Urinary bladder (tissue), 4 donors: ENCODE data around the gene NAMPT. TPM values are rescaled to one million over a fixed set of nuclear protein-coding genes. Genes with fewer than 3 reads are reported as not detected.
"Not testable (repeated sequence)": the region's sequence is repeated elsewhere in the genome, so short reads cannot be mapped to it uniquely, and the experiment has no call there.

ENCODE experiments used
- DNase-seq: peaks from one replicate; pipeline ENCODE4 v3.0.0-alpha.2; 2015; ENCODE audit errors: extremely low spot score
- H3K27ac ChIP-seq: one replicate; pipeline ENCODE4 v1.5.1; 2013; ENCODE audit warnings: low read depth, mild to moderate bottlenecking, moderate library complexity
- H3K36me3 ChIP-seq: one replicate; pipeline ENCODE4 v1.6.1; 2013; ENCODE audit warnings: mild to moderate bottlenecking, moderate library complexity; ENCODE audit not compliant: insufficient read depth
- H3K4me1 ChIP-seq: one replicate; pipeline ENCODE4 v1.6.1; 2013; ENCODE audit warnings: mild to moderate bottlenecking, moderate library complexity; ENCODE audit not compliant: insufficient read depth
- H3K4me3 ChIP-seq: one replicate; pipeline ENCODE4 v1.5.1; 2013; ENCODE audit warnings: low read depth, low read length
- WGBS: extraction: QIAGEN DNeasy Blood & Tissue Kit; methylation state at CpG from one replicate; pipeline ENCODE4 v1.1.7; 2013; 5-methylcytosine and 5-hydroxymethylcytosine counted together
- polyA plus RNA-seq: library from polyadenylated mRNA; stranded (reverse); fragments of 200-250 nt; gene quantifications from one replicate; pipeline ENCODE4 v1.2.3, GENCODE V29; 2013
- total RNA-seq: library from RNA; depleted of rRNA; stranded (reverse); fragments of >200 nt; gene quantifications from one replicate; pipeline ENCODE4 v1.2.3, GENCODE V29; 2014
- donor health status: healthy with polysubstance abuse.
- donor health status: healthy.

The NAMPT gene
- total RNA-seq (120 TPM), polyA plus RNA-seq (133 TPM)

- no peak for DNase-seq
- Histone ChIP-seq H3K36me3 (no peaks in the 10 kb centered on the region), H3K27ac (peak within 1 kb of the TSS; percentile 96), H3K4me3 (peak within 1 kb of the TSS; percentile 93), H3K4me1 (no peaks in the 10 kb centered on the region)
- WGBS: under 1% methylated on average over 32 of the region's 32 CpGs
These were observed at the start of gene NAMPT for GRCh38 chr7:106284714-106285050. TSS of gene NAMPT (minus strand) at chr7:106284983. CDS start at chr7:106284884, 99 bp downstream.

DNA sequence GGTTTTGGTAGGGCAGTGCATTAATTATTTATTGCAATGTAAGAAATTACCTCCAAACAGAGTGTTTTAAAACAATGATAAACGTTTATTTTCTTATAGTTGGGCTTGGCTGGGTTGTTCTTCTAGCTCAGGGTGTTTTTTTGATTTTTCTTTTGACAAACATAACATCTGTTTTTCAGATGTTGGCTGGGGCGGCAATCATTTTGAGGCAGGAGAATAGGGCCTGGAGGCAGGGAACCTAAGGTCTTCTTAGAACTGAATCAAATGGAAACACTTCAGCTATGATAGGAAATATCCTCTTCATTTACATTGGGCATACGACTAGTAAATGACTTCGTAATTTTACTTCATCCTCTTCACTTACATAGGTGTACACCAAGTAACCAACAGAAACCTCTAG is 47.4 kb upstream of the NAMPT start:
- DNase-seq: no peak
- Histone ChIP-seq H3K4me3 (no peak overlapping the region), H3K27ac (no peak overlapping the region), H3K36me3 (no peaks in the 10 kb centered on the region), H3K4me1 (no peaks in the 10 kb centered on the region)
- WGBS: 70% methylated on average over 4 of the region's 4 CpGs

GRCh38 chr7:106331441-106332175 is 46.8 kb upstream of the NAMPT start:
- Histone ChIP-seq H3K27ac (no peak overlapping the region), H3K36me3 (no peaks in the 10 kb centered on the region), H3K4me3 (no peak overlapping the region), H3K4me1 (no peaks in the 10 kb centered on the region)
- no peak for DNase-seq
- 42% methylated on average over 3 of the region's 3 CpGs for WGBS

- H3K4me3 ChIP-seq: no peak overlapping the region
- no peak overlapping the region for H3K27ac ChIP-seq
- no peaks in the 10 kb centered on the region for H3K36me3 ChIP-seq
- no peak for DNase-seq
- no peaks in the 10 kb centered on the region for H3K4me1 ChIP-seq
These were observed 45.4 kb upstream of the NAMPT start for GRCh38 chr7:106329971-106330733.

DNA sequence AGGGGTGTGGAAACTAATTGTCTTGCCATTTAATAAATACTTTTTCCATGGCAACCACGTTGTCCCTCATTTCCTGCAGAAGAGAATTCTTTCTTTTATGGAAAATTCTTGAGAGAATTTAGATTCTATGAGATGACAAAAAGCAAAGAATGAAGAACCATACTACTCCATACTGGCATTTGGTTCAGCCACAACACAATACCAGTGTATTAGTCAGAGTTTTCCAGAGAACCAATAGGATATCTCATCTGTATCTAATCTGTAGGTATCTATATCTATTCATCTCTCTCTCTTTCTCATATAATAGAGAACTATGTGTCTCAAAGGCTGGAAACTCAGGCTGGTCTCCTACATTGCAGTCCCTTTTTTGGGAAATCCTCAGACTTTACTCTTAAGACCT is 44.6 kb upstream of the NAMPT start:
- Histone ChIP-seq H3K27ac (no peak overlapping the region), H3K4me1 (no peaks in the 10 kb centered on the region)
- WGBS: 12% methylated on average over 1 of the region's 1 CpG

DNA sequence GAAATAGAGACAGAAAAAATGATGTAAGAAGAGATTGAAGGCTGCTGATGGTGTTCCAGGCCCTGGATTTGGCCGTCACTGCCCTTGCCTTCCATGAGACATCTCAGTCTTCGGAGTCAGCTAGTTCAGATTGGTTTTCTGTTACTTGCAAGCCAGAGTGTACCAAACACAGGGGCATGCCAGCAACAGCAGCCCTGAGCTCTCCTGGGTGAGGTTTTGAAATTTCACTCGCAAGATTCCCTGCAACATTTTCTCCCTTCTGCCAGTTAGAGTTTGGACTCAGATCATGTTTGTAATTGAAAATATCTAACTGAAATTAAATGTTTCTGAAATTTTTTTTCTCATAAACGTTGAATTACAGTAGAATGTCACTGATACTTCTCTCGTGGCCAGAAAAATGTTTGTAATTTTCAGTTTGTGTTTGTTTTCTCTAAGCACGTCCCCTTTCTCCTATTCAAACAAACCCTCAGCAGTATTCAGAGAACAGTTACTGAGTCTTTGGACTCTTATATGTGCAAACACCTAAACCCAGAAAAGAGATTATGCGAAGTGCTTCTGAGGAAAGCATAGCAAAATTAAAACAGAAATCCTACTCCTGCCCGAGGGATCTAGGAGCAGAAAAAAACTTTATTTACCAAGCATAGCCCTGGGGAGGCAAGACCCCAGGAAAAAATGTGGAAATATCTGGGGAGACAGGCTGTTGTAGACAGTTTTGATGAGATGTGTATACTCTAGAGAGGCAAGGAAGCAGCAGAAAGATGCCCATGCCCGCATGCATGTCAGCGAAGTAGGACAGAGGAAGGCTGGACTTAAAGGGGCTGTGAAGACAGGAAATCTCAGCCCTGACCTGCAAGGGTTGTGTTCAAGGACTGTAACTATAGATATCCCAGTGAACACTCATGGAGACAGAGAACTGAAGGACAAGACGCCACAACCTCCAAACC is 43.0 kb upstream of the NAMPT start:
- no peak for DNase-seq
- Histone ChIP-seq H3K4me3 (no peak overlapping the region), H3K27ac (no peak overlapping the region), H3K36me3 (no peaks in the 10 kb centered on the region), H3K4me1 (no peaks in the 10 kb centered on the region)
- 83% methylated on average over 11 of the region's 11 CpGs for WGBS

More for the DNA sequence above, 44.6 kb upstream of the NAMPT start:
- Histone ChIP-seq H3K36me3 (no peaks in the 10 kb centered on the region), H3K4me3 (no peak overlapping the region)
- DNase-seq: no peak

- 83% methylated on average over 7 of the region's 7 CpGs for WGBS
- no peaks in the 10 kb centered on the region for H3K4me1 ChIP-seq
- no peak overlapping the region for H3K4me3 ChIP-seq
- H3K27ac ChIP-seq: no peak overlapping the region
- H3K36me3 ChIP-seq: no peaks in the 10 kb centered on the region
- no peak for DNase-seq
These were observed 42.1 kb upstream of the NAMPT start for GRCh38 chr7:106326594-106327537.

DNA sequence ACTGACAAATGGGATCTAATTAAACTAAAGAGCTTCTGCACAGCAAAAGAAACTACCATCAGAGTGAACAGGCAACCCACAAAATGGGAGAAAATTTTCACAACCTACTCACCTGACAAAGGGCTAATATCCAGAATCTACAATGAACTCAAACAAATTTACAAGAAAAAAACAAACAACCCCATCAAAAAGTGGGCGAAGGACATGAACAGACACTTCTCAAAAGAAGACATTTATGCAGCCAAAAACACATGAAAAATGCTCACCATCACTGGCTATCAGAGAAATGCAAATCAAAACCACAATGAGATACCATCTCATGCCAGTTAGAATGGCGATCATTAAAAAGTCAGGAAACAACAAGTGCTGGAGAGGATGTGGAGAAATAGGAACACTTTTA is 39.7 kb upstream of the NAMPT start:
- H3K4me3 ChIP-seq, DNase-seq, H3K27ac ChIP-seq, H3K36me3 ChIP-seq, H3K4me1 ChIP-seq: not testable (repeated sequence)
- 76% methylated on average over 2 of the region's 2 CpGs for WGBS

DNA sequence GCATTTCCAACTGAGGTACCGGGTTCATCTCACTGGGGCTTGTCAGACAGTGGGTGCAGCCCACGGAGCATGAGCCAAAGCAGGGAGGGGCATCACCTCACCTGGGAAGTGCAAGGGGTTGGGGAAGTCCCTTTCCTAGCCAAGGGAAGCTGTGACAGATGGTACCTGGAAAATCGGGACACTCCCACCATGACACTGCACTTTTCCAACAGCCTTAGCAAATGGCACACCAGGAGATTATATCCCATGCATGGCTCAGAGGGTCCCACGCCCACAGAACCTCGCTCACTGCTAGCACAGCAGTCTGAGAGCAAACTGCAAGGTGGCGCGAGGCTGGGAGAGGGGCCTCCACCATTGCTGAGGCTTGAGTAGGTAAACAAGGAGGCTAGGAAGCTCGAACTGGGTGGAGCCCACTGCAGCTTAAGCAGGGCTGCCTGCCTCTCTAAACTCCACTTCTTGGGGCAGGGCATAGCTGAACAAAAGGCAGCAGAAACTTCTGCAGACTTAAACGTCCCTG is 35.5 kb upstream of the NAMPT start:
- not testable (repeated sequence) for DNase-seq, H3K27ac ChIP-seq, H3K36me3 ChIP-seq, H3K4me3 ChIP-seq, H3K4me1 ChIP-seq
- WGBS: 69% methylated on average over 9 of the region's 9 CpGs

- H3K36me3 ChIP-seq: no peaks in the 10 kb centered on the region
- H3K4me1 ChIP-seq: no peaks in the 10 kb centered on the region
- H3K27ac ChIP-seq: no peak overlapping the region
- no peak for DNase-seq
- no peak overlapping the region for H3K4me3 ChIP-seq
- WGBS: 76% methylated on average over 2 of the region's 2 CpGs
These were observed 33.7 kb upstream of the NAMPT start for GRCh38 chr7:106318482-106318881.

DNA sequence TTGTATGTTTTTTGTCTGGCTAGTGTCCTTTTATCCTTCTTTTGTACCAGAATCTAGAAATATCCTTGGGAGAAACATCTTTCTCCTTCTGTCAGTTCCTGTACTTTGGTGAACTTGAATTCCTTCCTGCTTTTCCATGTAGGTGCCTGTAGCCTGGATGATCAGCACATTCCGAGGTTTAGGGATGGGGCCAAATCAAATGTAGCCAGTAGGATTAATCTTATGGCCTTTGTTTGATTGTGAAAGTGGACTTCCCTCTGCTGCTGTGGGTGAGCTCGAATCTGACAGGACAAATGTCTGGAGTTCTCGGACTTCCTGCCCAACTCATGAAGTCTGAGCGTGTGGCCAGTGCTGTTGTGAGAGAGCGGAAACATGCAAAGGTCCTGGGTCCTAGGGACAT is 33.2 kb upstream of the NAMPT start:
- H3K36me3 ChIP-seq: no peaks in the 10 kb centered on the region
- H3K27ac ChIP-seq: no peak overlapping the region
- no peak overlapping the region for H3K4me3 ChIP-seq
- DNase-seq: no peak
- 81% methylated on average over 5 of the region's 5 CpGs for WGBS
- H3K4me1 ChIP-seq: no peaks in the 10 kb centered on the region

DNA sequence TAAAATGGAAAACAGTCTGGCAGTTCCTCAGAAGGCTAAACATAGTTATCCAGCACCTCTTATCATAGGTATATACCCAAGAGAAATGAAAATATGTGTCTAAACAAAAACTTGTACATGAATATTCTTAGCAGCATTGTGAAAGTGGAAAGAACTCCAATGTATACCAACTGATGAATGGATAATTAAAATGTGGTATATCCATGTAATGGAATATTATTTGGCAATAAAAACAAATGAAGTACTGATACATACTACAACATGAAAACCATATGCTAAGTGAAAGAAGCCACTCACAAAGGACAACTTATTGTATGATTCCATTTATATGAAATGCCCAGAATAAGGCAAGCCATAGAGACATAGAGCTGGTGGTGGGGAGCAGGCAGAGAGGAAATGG is 32.2 kb upstream of the NAMPT start:
- H3K27ac ChIP-seq: no peak overlapping the region
- no peak overlapping the region for H3K4me3 ChIP-seq
- no peaks in the 10 kb centered on the region for H3K4me1 ChIP-seq
- no peaks in the 10 kb centered on the region for H3K36me3 ChIP-seq
- no peak for DNase-seq

GRCh38 chr7:106314875-106315274 is 30.1 kb upstream of the NAMPT start:
- Histone ChIP-seq H3K4me1 (no peaks in the 10 kb centered on the region), H3K36me3 (no peaks in the 10 kb centered on the region), H3K27ac (no peak overlapping the region), H3K4me3 (no peak overlapping the region)
- no peak for DNase-seq
- 88% methylated on average over 2 of the region's 2 CpGs for WGBS
